ENCODE measurements around the gene GBA2.
A peak's percentile ranks its signal among the peaks of the same experiment; 100 is the strongest.

The GBA2 gene

DNA sequence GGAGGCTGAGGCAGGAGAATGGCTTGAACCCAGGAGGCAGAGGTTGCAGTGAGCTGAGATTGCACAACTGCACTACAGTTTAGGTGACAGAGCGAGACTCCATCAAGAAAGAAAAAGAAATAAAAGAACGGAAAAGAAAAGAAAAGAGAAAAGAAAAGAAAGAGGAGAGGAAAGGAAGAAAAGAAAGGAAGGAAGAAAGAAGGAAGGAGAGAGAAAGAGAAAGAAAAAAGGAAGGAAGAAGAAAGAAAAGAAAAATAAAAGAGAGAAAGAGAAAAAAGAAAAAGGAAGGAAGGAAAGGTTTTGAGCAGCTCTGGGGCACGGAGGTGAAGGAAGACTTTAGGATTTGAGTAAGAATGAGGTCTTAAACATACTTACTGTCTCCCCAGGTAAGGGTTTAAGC lies 35.5 kb downstream of the GBA2 start:
- no peak for DNase-seq

GRCh38 chr9:35712762-35713400 lies 36.1 kb downstream of the GBA2 start:
- DNase-seq = no peak

- DNase-seq = no peak
These were observed 37.3 kb downstream of the GBA2 start for GRCh38 chr9:35711501-35712428.

DNA sequence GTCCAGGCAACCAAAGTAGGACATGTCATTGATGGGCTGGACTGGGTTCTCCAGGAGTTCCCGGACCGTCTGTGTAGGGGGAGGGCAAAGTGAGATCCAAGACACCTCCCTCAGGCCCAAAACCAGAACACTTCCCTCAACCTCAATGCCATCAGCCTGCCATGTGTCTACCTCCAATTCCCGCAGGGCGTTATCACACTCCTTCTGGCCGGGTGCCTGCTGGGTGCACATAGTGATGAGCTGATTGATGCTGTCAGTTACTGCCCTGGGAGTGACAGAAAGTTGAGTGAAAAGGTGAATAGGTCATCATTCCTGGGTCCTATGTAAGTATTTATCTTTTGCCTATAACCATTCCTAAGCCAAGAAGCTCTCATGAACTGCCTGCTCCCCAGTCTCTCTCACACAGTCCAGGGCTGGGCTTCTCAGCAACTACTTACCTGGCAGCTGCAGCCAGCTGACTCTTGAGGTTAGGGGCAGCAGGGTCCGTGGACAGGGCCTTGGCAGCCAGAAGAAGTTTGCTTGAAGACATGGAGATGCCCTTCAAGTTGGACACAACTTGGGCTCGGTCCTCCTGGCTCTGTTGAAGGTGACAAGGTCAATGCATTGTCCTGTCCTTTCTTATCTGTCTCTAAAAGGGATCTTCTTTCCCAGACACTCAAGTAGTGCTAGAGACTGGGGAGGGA lies 38.1 kb downstream of the GBA2 start:
- no peak for DNase-seq

- no peak for DNase-seq
These were observed 40.9 kb downstream of the GBA2 start for GRCh38 chr9:35708146-35708545.

DNA sequence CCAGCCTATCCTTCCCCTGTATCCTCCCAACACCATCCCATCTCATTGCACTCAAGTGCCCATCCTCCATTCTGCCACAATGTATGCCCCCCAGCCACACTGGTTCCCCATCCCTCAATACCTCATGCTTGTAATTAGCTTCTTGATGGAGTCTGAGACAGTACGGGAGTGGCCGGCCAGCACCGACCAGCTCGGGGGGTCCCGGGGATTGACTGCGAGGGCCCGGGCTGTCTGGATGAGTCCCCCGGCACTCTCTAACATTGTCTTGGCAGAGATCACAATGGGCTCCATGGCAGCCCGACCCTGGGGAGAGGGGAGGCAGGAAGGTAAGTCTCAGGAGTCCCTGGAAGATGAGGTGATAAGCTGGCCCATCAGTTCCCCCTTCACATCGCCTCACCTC lies 42.1 kb downstream of the GBA2 start:
- no peak for DNase-seq

- DNase-seq = no peak
These were observed 43.1 kb downstream of the GBA2 start for GRCh38 chr9:35705836-35706430.

DNA sequence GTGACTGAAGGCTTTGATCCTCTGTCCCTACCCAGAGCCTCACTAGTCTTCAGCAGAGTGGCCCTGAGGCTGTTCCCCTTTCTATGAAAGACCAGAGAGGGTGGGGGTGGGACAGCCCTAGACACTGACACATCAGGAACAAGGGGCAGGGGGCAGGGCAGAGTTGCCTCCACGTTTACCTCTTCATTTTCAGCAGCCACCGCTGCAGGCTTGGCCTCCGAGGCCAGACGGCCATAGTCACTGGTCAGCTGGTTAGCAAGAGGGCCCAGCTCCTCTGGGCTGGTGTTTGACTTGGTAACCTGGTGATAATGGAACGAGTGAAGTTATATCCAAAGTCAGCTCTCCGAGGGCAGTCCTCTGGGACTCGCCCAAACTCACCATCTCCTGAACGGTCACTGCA lies 43.7 kb downstream of the GBA2 start:
- no peak for DNase-seq

DNA sequence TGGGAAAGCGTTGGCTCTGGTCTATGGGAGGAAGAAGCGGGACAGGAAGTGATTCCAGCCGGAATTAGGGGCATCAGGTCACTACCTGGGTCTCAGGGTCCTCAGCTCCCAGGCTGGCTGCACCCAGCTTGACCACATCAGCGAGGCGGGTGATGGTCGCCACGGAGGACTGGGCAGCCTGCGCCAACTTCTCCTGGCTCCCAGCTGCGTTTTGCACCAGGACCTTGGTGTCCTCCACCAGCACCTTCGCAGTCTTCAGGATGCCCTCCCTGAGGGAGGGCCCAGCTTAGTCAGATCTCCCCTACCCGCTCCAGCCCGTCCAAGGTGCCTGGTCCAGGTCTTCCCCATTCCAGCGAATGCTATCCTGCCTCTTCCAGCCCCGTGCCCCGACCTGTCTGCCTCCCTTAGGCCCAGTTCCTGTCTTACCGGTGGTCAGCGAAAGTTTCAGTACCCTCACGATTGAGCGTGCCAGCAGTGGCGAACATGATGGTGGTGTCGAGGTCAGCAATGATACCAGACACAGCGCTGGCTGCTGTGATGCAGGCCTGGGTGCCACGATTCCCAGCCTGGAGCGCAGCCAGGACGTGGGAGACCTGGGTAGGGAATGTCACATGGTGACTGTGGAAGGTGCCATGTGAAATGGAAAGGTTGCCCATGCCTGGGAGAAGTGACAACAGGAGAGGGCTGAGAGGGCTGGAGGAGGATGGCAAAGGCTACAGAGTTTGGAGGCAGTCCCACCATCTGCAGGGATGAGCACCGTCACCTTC lies 44.9 kb downstream of the GBA2 start:
- no peak for DNase-seq

- DNase-seq = no peak
These were observed 46.3 kb downstream of the GBA2 start for GRCh38 chr9:35702696-35703095.

DNA sequence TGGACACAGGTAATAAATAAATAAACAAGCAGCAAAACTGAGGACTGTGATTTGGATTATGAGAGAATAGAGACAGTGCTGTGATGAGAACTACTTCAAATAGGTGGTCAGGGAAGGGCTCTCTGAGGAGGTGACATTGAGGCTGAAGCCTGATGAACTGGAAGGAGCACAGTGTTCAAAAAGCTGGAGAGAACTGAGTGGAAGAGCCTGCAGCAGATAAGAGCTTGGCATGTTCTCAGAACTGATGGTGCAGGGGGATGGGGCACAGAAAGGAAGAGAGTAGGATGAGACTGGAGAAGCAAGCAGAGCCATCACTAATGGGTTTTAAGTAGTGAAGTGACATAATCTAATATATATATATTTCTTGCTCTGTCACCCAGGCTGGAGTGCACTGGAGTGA lies 48.1 kb downstream of the GBA2 start:
- DNase-seq = no peak

DNA sequence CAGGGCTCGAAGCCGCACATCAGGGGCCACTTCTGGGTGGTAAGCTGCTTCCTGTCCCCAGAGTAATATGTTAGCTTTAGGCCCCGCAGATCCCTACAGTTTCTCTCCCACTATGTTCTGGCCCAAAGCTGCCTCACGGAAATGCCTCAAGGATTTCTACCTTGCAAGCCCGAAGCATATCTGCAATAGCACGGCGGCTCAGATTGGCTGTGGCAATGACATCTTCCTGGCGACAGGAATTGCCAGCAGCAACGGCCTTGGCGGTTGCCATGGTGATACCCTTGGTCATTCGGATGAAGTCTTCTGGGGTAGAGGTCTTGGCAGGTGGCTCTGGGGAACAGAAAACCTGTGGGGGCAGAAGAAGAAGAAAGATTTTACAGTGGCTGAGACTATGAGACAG lies 49.0 kb downstream of the GBA2 start:
- no peak for DNase-seq

DNA sequence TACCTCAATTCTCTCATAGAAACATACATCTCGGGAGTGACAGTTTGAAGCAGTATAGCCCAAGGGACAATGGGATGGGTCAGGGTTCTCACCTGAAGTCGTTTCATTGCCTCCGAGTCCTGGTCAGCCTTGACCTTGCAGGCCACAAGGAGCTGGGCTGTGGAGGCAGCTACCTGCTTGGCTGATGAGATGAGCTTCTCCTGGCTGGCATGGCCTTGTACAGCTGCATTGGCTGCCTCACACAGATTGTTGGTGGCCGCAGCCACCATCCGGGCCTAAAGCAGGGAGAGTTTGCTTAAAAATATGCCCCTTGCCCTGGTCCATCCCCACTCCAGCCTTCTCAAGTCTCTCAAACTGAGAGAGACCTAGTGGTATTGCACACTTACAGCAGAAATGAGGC lies 50.8 kb downstream of the GBA2 start:
- DNase-seq = no peak

DNA sequence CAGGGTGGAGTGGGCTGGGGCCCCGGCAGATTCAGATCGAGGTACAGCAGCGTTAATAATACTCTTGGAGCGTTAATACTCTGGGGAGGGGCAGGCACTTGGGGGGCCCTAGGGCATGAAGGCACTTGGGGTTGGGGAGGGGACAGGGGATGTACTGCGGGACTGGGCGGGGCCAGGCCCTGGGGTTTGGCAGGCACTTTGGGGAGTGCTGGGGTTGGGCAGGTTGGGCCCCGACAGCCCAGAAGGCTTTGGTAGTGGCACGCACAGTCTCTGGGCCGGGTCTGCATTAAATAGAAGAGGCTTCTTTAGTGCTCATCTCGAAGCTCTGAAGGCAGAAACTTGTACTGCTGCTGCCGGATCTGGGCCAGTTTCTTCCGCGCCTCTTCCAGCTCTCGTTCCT lies 51.5 kb downstream of the GBA2 start:
- no peak for DNase-seq

DNA sequence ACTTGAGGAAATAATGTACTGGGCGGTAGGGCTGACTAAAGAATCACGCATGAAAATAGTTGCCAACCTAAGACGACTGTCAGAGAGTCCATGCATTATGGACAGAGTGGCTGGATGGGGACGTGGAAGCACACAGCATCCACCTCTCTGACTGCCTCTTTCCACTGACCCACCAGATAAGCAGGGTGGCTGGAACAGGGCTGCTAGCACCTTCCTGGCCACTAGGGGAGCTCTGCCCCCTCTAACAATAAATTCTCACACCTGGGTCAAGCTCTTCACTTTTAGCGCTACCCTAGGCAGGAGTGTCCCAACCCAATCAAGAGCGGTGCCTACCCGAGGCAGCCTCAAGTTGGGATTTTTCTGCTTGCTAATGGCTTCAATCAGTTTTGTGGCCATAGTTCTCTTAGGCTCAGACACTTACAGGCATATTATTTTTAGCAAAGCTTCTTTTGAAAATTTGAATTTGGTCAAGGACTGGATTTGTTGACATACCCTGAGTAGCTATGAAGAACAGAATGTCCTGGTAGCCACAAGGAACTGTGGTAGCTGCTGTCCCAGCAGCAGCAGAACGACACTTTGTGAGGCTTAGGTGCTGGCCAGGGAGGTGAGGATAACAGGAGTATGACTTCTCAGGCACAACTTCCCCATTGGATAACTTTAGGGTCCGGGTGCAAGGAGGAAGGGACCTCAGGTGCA lies 52.4 kb downstream of the GBA2 start:
- peak; percentile 16 for DNase-seq

DNA sequence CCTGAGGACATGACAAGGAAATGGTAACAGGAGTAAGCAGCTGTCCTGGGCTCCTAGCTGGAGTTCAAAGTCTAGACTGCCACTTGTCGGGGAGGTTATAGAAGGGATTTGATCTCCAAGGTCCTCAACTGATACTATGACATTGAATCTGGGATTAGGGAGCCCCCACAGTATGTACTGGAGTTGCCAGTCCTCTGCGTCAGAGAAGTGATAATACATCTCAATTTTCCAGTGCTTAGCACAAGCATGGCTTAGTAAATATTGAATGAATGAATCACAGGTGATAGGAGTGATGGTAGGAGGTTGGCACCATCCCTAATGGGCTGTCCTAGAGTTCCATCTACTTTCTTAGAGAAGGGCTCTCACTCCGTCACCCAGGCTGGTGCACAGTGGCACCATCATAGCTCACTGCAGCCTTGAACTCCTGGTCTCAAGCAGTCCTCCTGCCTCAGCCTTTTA lies 53.1 kb downstream of the GBA2 start:
- DNase-seq = no peak

GRCh38 chr9:35691757-35692301 lies 57.2 kb downstream of the GBA2 start:
- no peak for DNase-seq

DNA sequence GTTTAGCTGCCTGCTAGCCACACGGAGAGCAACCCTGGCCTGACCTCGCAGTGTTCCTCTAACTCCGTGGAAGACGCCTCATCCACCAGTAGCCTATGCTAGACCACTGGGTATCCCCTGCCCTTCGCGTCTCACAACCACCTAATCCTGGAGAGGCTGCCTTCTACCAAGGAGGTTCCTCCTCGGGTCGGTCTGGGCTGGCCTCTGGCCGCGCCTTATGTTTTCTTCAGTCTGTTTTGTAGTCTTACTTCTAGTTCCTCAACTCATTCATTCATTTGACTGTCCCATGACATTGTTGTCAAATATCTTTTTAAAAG lies 57.7 kb downstream of the GBA2 start:
- no peak for DNase-seq

DNA sequence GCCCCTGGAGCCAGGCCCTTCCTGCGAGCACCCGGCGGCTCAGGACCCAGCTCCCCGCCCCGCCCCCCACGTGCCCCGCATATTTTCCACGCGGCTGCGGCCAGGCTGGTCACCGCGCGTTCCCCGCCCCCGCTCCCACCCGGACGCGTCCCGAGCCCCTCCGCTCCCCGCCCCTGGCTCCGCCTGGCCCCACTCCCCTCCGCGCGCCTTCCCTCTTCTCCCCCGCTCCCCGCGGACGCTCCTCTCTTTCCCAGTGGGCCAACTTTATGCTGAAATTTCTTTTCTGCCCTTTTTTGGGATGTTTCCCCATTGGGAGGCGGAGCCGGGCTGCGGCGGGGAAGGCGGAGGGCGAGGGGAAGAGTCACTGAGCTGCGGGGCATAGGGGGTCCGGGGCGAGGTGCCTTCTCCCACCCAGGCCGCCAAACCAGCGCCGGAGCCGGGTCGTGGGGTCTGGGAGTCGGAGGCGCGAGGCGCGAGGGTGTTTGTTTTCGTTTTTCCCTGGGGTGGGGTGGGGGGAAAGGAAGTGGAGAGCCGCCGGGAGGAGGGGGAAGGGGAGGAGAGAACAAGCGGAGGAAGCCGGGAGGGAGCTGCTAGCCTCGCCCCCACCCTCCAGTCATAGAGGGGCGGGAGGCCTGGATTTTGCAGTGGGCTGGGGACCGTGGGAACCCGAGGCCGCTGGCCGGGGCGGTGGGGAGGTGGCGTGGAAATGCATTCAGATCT lies 58.3 kb downstream of the GBA2 start:
- DNase-seq = no peak

GRCh38 chr9:35690294-35690613 lies 58.8 kb downstream of the GBA2 start:
- DNase-seq = no peak

GRCh38 chr9:35689542-35690293 lies 59.3 kb downstream of the GBA2 start, which contains the start of gene TPM2:
Gene TPM2, minus strand, starts transcription at chr9:35689925. Its CDS starts 108 bp downstream, at chr9:35689817.
- DNase-seq = no peak
